Ovary (tissue), 9 donors: ENCODE results near the gene RBM8A. TPM values are rescaled to one million over a fixed set of nuclear protein-coding genes. Genes with fewer than 3 reads are reported as not detected.
"Not testable (repeated sequence)": the region's sequence is repeated elsewhere in the genome, so short reads cannot be mapped to it uniquely, and the experiment has no call there.

Experiments
- DNase-seq, 5 donors: peaks; one replicate each; pipeline ENCODE4 v3.0.0-alpha.2; 2019 to 2020
- H3K27ac ChIP-seq, 2 donors: fragments of 200-600 bp; one replicate each; pipeline versions ENCODE4 v1.5.1 to v1.8.0; 2019 to 2022
- H3K27me3 ChIP-seq: fragments of 200-600 bp; one replicate; pipeline ENCODE4 v1.8.0; 2022
- H3K36me3 ChIP-seq: fragments of 200-600 bp; sonication (generic); one replicate; pipeline ENCODE4 v1.5.1; 2019
- H3K4me1 ChIP-seq: one replicate; pipeline ENCODE4 v1.8.1; 2013; ENCODE audit warnings: mild to moderate bottlenecking, moderate library complexity; ENCODE audit not compliant: insufficient read depth
- H3K4me3 ChIP-seq: fragments of 200-600 bp; sonication (generic); one replicate; pipeline ENCODE4 v1.5.1; 2017
- H3K9me3 ChIP-seq, 2 donors: fragments of 200-600 bp in 1 of 2; sonication (generic) in 1 of 2; one replicate each; pipeline versions ENCODE4 v1.5.1 to v1.8.1; 2013 to 2019; ENCODE audit warnings: mild to moderate bottlenecking in 1 of 2, moderate library complexity in 1 of 2
- EP300 ChIP-seq: sonication (generic); formaldehyde crosslinking; IDR thresholded peaks from one replicate; pipeline ENCODE4 v1.6.1; 2017; ENCODE audit warnings: antibody characterized with exemption
- POLR2A ChIP-seq: fragments of 450-650 bp; IDR thresholded peaks from one replicate; pipeline ENCODE4 v1.6.1; 2017; ENCODE audit warnings: antibody characterized with exemption, mild to moderate bottlenecking, moderate library complexity
- WGBS, 3 donors: extraction: QIAGEN DNeasy Blood & Tissue Kit in 1 of 3; methylation state at CpG; one replicate each; pipeline versions ENCODE4 v1.1.5 to v1.1.7; 2013 to 2017; 5-methylcytosine and 5-hydroxymethylcytosine counted together
- intact Hi-C, 4 donors: fragments of 100-400 bp; cut with DNase I; formaldehyde crosslinking; loops; one replicate each; pipeline versions ENCODE4 v1.11.0 to v1.15.1; 2022 to 2023
- polyA plus RNA-seq, 2 donors: library from polyadenylated mRNA; stranded (reverse); fragments of 200-250 nt in 1 of 2; fragments of 350-450 nt in 1 of 2; fragmentation: Illumina TruSeq in 1 of 2; extraction: RNeasy Lipid Tissue Mini Kit (QIAGEN cat#74804) in 1 of 2; gene quantifications; one replicate each; pipeline ENCODE4 v1.2.3, GENCODE V29; 2013 to 2014
- total RNA-seq, 7 donors: library from RNA; depleted of rRNA in 2 of 7; stranded (reverse); fragments of >200 nt in 2 of 7; fragmentation: NEBNext Ultra II Directional in 3 of 7; extraction: Animal tissue kit (Norgen Biotek cat#: 25700) in 3 of 7; gene quantifications; one replicate each; pipeline versions ENCODE4 v1.1.0 to v1.2.4, GENCODE V29; 2016 to 2023
- TF ChIP-seq, protein P1 (sequence below), 3 donors: fragments of 450-650 bp in 2 of 3; fragments of 200-600 bp in 1 of 3; IDR thresholded peaks; one replicate each; pipeline versions ENCODE4 v1.5.1 to v1.8.0; 2016 to 2022; ENCODE audit warnings: antibody characterized with exemption in 3 of 3, mild to moderate bottlenecking in 1 of 3
- donor health status: DM: no; HTN: no; CAD: no; lungs with moderate emphysema.
- donor health status: DM: no; HTN: no; CAD: no.
- donor health status: Bipolar disorder and iron deficiency.
- donor health status: DM: yes; HTN: yes; CAD: no.
- donor health status: DM: no; HTN: no; CAD: no.
- donor health status: DM: yes; HTN: yes; CAD: no.

The RBM8A gene
- total and polyA plus RNA-seq, 9 donors: 84.4 to 127 (median 107) TPM

DNA sequence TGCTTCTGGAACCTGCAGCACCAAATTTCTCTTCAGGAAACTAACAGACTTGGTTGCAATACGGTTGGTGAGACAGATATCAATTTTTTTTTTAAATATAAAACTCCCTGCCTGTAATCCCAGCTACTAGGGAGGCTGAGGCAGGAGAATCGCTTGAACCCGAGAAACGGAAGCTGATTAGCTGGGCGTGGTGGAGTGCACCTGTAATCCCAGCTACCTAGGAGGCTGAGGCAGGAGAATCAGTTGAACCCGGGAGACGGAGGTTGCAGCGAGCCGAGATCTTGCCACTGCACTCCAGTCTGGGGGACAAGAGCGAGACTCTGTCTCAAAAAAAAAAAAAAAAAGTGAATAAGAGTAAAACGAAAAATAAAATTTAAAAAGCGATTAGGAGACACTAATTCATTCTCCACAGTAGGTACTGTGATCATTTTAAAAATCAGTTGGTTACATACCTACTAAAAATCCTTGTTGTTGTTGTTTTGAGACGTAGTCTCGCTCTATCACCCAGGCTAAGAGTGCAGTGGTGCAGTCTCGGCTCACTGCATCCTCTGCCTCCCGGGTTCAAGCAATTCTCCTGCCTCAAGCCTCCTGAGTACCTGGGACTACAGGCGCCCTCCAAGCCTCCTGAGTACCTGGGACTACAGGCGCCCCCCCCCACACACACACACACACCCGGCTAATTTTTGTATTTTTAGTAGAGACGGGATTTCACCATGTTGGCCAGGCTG lies 796 bp upstream of the RBM8A start:
- WGBS, 3 donors: 42 to 58% (median 48%) methylated on average over 20 of the region's 20 CpGs
- intact Hi-C loops: loop anchor here in 1 of 4 donors (5.0 kb wide), 1 partner anchor 34 kb away; the partner anchor contains the start of genes ANKRD34A and POLR3GL
- Histone ChIP-seq H3K27ac (peak overlapping the region; percentile 71 to 86), H3K4me3 (peak overlapping the region; percentile 73), H3K36me3 (no peaks in the 10 kb centered on the region), H3K9me3 (no peaks in the 10 kb centered on the region), H3K4me1 (peaks cover 5% of the 10 kb centered on the region), H3K27me3 (no peaks in the 10 kb centered on the region)
- TF ChIP-seq, protein P1, sequence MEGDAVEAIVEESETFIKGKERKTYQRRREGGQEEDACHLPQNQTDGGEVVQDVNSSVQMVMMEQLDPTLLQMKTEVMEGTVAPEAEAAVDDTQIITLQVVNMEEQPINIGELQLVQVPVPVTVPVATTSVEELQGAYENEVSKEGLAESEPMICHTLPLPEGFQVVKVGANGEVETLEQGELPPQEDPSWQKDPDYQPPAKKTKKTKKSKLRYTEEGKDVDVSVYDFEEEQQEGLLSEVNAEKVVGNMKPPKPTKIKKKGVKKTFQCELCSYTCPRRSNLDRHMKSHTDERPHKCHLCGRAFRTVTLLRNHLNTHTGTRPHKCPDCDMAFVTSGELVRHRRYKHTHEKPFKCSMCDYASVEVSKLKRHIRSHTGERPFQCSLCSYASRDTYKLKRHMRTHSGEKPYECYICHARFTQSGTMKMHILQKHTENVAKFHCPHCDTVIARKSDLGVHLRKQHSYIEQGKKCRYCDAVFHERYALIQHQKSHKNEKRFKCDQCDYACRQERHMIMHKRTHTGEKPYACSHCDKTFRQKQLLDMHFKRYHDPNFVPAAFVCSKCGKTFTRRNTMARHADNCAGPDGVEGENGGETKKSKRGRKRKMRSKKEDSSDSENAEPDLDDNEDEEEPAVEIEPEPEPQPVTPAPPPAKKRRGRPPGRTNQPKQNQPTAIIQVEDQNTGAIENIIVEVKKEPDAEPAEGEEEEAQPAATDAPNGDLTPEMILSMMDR (IDR thresholded peaks at IDR 0.05): no peak
- TF ChIP-seq EP300 (peak; percentile 0), POLR2A (no peak)
- DNase-seq: peak in 1 of 5 donors; percentile 44

DNA sequence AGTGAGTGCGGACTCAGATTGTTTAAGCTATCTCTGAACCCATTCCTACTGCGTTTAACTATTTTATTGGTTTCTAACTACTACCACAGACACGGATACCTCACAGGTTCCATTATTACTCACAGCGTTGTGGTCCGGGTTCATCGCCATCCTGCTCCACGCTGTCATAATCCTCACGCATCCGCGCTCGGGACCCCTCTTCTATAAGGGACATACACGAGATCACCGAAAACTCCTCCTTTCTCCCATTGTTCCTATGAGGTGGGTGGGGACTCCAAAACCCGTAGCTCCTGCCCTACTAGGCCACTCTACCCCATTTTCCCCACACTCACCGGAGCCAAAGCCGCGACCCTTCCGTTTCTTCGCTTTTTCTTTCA lies 610 bp downstream of the RBM8A start:
- no peaks in the 10 kb centered on the region for H3K27me3 ChIP-seq
- no peaks in the 10 kb centered on the region for H3K36me3 ChIP-seq
- DNase-seq: no peak
- TF ChIP-seq POLR2A (no peak), EP300 (no peak)
- TF ChIP-seq, protein P1 (IDR thresholded peaks at IDR 0.05): no peak
- H3K27ac ChIP-seq: peak overlapping the region; percentile 50 to 86
- peak overlapping the region; percentile 73 for H3K4me3 ChIP-seq
- H3K9me3 ChIP-seq: no peaks in the 10 kb centered on the region
- WGBS, 3 donors: 3 to 6% (median 4%) methylated on average over 19 of the region's 19 CpGs
- intact Hi-C loops: loop anchor here in 1 of 4 donors (5.0 kb wide), 1 partner anchor 36 kb away; the partner anchor contains the start of genes ANKRD34A and POLR3GL
- H3K4me1 ChIP-seq: peaks cover 5% of the 10 kb centered on the region

DNA sequence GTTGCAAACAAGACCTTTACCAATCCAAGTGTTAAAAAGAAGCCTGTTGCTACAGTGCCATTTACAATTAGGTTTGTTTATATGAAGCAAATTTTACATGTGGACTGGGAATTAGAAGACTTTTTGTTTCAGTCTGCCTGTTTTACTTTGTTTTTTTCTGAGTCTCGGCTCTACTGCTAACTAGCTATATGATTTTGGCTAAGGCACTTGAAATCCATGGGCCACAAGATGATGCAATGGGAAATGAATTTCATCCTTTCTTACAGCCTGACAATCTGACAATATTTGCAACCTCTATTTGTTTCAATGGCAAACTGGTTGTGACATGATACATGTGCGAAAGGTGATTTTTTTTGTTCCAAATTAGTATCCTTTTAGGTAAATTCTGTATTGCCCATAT lies 5.0 kb downstream of the RBM8A start:
- H3K4me1 ChIP-seq: peaks cover 13% of the 10 kb centered on the region
- no peak overlapping the region for H3K4me3 ChIP-seq
- intact Hi-C loops: no loop called here
- no peaks in the 10 kb centered on the region for H3K9me3 ChIP-seq
- H3K27me3 ChIP-seq: no peaks in the 10 kb centered on the region
- H3K27ac ChIP-seq: no peak overlapping the region
- TF ChIP-seq, protein P1 (IDR thresholded peaks at IDR 0.05): no peak
- no peak for TF ChIP-seq EP300
- no peak for TF ChIP-seq POLR2A
- 68 to 73% (median 68%) methylated on average over 2 of the region's 2 CpGs for WGBS, 3 donors
- H3K36me3 ChIP-seq: no peaks in the 10 kb centered on the region
- no peak for DNase-seq

DNA sequence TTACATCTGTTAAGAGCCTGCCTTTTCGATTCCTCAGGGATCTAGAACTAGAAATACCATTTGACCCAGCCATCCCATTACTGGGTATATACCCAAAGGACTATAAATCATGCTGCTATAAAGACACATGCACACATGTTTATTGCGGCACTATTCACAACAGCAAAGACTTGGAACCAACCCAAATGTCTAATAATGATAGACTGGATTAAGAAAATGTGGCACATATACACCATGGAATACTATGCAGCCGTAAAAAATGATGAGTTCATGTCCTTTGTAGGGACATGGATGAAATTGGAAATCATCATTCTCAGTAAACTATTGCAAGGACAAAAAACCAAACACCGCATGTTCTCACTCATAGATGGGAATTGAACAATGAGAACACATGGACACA lies 7.0 kb downstream of the RBM8A start:
- peaks cover 11% of the 10 kb centered on the region for H3K4me1 ChIP-seq
- H3K4me3 ChIP-seq, H3K9me3 ChIP-seq, H3K27me3 ChIP-seq, DNase-seq, H3K36me3 ChIP-seq, H3K27ac ChIP-seq, intact Hi-C loops: not testable (repeated sequence)
- 84 to 87% (median 87%) methylated on average over 2 to 3 of the region's 4 CpGs for WGBS, 3 donors
